Measurements from ENCODE around the gene ARHGEF17.

GRCh38 chr11:73310076-73310475 is 2.0 kb downstream of the ARHGEF17 start:
- TF ChIP-seq CTCF (IDR thresholded peaks at IDR 0.05; ENCODE audit: low read depth, low read length, poor library complexity, severe bottlenecking) (no peak), EZH2phosphoT487 (IDR thresholded peaks at IDR 0.05; ENCODE audit: borderline replicate concordance, low read length) (no peak)
